ENCODE measurements around the gene WDR74. TPM values are rescaled to one million over a fixed set of nuclear protein-coding genes. Genes with fewer than 3 reads are reported as not detected.

The WDR74 gene
- total and polyA plus RNA-seq, 9 of the 15 experiments (the other 6 are each of a cell fraction or from before 2014, with no cell fraction given), result 32.7 to 210 (median 114) TPM

DNA sequence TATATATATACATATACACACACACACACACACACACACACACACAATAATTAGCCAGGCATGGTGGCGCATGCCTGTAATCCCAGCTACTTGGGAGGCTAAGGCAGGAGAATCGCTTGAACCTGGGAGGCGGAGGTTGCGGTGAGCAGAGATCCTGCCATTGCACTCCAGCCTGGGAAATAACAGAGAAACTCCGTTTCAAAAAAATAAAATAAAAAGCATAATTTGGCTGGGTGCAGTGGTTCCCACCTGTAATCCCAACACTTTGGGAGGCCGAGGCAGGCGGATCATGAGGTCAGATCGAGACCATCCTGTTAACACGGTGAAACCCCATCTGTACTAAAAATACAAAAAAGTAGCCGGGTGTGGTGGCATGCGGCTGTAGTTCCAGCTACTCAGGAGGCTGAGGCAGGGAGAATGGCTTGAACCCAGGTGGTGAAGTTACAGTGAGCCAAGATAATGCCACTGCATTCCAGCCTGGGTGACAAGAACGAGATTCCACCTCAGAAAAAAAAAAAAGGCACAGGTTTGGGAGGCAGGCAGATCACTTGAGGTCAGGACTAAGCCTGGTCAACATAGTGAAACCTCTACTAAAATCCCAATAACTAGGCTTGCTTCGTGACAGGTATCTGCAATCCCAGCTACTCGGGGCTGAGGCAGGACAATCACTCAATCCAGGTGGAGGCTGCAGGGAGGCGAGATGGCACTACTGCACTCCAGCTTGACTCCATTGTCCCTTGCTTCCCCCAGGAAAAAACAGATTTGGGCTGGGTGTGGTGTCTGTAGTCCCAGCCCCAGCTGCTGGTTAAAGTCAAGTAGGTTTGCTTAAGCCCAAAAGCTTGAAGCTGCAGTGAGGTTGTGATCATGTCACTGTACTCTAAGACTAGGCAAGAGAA lies 11.8 kb upstream of the WDR74 start (continued):
- TF ChIP-seq XRCC5 (IDR thresholded peaks at IDR 0.05; ENCODE audit: low read depth, low read length) (no peak; the same call in 1 of the 2 replicates), CHCHD3 (CRISPR knock-in tag; IDR thresholded peaks at IDR 0.05) (no peak), TRIM28 (IDR thresholded peaks at IDR 0.05) (no peak), DNMT1 (IDR thresholded peaks at IDR 0.05) (no peak), NONO (IDR thresholded peaks at IDR 0.05; ENCODE audit: low read depth in 2 of 2, low read length in 1 of 2) (no peak), TAL1 (IDR thresholded peaks at IDR 0.05) (no peak), CBX1 (IDR thresholded peaks at IDR 0.05; ENCODE audit: low read depth) (peak; percentile 80; the same call in 1 of the 2 replicates), MEIS2 (IDR thresholded peaks at IDR 0.05; ENCODE audit: partially characterized antibody) (no peak), ARHGAP35 (IDR thresholded peaks at IDR 0.05; ENCODE audit: partially characterized antibody) (peak; percentile 35), ZNF282 (CRISPR knock-in tag; IDR thresholded peaks at IDR 0.05) (0 out of 2 replicates have a peak, but pooled peaks have one; percentile 47), ZNF444 (CRISPR knock-in tag; IDR thresholded peaks at IDR 0.05) (no peak), HDGF (IDR thresholded peaks at IDR 0.05) (no peak), ZC3H4 (CRISPR knock-in tag; IDR thresholded peaks at IDR 0.05; ENCODE audit: borderline replicate concordance) (0 out of 2 replicates have a peak, but pooled peaks have one; percentile 54), MCM3 (IDR thresholded peaks at IDR 0.05) (no peak), BRCA1 (IDR thresholded peaks at IDR 0.05) (no peak), BRCA1 (CRISPR knock-in tag; IDR thresholded peaks at IDR 0.05) (no peak), RFX5 (IDR thresholded peaks at IDR 0.05; ENCODE audit: low read depth, low read length) (peak; percentile 45; the same call in 1 of the 2 replicates), ETV1 (tag; conservative IDR thresholded peaks at IDR 0.05; ENCODE audit: low read depth) (no peak), PRPF4 (IDR thresholded peaks at IDR 0.05; ENCODE audit: insufficient read depth, low read depth, low read length, poor library complexity, severe bottlenecking) (no peak), TAF7 (tag; IDR thresholded peaks at IDR 0.05) (no peak), MYNN (IDR thresholded peaks at IDR 0.05) (peak; percentile 78), MYNN (CRISPR knock-in tag; IDR thresholded peaks at IDR 0.05) (no peak), ZNF165 (CRISPR knock-in tag; IDR thresholded peaks at IDR 0.05; ENCODE audit: borderline replicate concordance) (no peak)
- TF ChIP-seq, protein P1, sequence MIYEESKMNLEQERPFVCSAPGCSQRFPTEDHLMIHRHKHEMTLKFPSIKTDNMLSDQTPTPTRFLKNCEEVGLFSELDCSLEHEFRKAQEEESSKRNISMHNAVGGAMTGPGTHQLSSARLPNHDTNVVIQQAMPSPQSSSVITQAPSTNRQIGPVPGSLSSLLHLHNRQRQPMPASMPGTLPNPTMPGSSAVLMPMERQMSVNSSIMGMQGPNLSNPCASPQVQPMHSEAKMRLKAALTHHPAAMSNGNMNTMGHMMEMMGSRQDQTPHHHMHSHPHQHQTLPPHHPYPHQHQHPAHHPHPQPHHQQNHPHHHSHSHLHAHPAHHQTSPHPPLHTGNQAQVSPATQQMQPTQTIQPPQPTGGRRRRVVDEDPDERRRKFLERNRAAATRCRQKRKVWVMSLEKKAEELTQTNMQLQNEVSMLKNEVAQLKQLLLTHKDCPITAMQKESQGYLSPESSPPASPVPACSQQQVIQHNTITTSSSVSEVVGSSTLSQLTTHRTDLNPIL (CRISPR knock-in tag; IDR thresholded peaks at IDR 0.05), result no peak
- TF ChIP-seq, protein P2, sequence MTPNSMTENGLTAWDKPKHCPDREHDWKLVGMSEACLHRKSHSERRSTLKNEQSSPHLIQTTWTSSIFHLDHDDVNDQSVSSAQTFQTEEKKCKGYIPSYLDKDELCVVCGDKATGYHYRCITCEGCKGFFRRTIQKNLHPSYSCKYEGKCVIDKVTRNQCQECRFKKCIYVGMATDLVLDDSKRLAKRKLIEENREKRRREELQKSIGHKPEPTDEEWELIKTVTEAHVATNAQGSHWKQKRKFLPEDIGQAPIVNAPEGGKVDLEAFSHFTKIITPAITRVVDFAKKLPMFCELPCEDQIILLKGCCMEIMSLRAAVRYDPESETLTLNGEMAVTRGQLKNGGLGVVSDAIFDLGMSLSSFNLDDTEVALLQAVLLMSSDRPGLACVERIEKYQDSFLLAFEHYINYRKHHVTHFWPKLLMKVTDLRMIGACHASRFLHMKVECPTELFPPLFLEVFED (CRISPR knock-in tag; conservative IDR thresholded peaks at IDR 0.05), result peak; percentile 53; the same call in 1 of the 2 replicates
- TF ChIP-seq, protein P3, sequence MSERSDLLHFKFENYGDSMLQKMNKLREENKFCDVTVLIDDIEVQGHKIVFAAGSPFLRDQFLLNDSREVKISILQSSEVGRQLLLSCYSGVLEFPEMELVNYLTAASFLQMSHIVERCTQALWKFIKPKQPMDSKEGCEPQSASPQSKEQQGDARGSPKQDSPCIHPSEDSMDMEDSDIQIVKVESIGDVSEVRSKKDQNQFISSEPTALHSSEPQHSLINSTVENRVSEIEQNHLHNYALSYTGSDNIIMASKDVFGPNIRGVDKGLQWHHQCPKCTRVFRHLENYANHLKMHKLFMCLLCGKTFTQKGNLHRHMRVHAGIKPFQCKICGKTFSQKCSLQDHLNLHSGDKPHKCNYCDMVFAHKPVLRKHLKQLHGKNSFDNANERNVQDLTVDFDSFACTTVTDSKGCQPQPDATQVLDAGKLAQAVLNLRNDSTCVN (CRISPR knock-in tag; IDR thresholded peaks at IDR 0.05), result no peak
- TF ChIP-seq, protein P4, sequence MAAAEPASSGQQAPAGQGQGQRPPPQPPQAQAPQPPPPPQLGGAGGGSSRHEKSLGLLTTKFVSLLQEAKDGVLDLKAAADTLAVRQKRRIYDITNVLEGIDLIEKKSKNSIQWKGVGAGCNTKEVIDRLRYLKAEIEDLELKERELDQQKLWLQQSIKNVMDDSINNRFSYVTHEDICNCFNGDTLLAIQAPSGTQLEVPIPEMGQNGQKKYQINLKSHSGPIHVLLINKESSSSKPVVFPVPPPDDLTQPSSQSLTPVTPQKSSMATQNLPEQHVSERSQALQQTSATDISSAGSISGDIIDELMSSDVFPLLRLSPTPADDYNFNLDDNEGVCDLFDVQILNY (CRISPR knock-in tag; IDR thresholded peaks at IDR 0.05), result no peak; the same call in 1 of the 2 replicates

Measured in K562 (cell line).